Activated CD4-positive, alpha-beta T cell treated with anti-CD3 and anti-CD28 coated beads for 36 hours (primary cell): ENCODE data around the gene TEF. TPM values are rescaled to one million over a fixed set of nuclear protein-coding genes. Genes with fewer than 3 reads are reported as not detected.

Source experiments
- ATAC-seq: fragments of 200-7000 bp; cut with Tn5 transposase; one replicate; pipeline ENCODE4 v1.10.0; 2021; ENCODE audit warnings: mild to moderate bottlenecking, moderate library complexity
- CTCF ChIA-PET: fragments of 350-600 bp; sonication (Branson Sonifier 250); formaldehyde crosslinking; loops from one replicate; lab custom pipeline; 2021; ENCODE audit warnings: antibody characterized with exemption; lab: Charles Lee
- POLR2A ChIA-PET: fragments of 350-600 bp; sonication (Branson Sonifier 250); formaldehyde crosslinking; loops from one replicate; lab custom pipeline; 2021; ENCODE audit warnings: antibody characterized with exemption, inconsistent platforms; lab: Charles Lee
- DNase-seq: peaks from one replicate; pipeline ENCODE4 v3.0.0-alpha.2; 2020
- H3K27ac Mint-ChIP-seq: one replicate; pipeline ENCODE4 v1.8.0; 2021; ENCODE audit warnings: mixed read lengths
- H3K27me3 Mint-ChIP-seq: one replicate; pipeline ENCODE4 v1.8.0; 2021; ENCODE audit warnings: mixed read lengths
- H3K36me3 Mint-ChIP-seq: one replicate; pipeline ENCODE4 v1.8.0; 2021; ENCODE audit warnings: low read depth, mixed read lengths
- H3K4me1 Mint-ChIP-seq: one replicate; pipeline ENCODE4 v1.8.0; 2021; ENCODE audit warnings: mixed read lengths
- H3K4me3 Mint-ChIP-seq: one replicate; pipeline ENCODE4 v1.8.0; 2021; ENCODE audit warnings: mild to moderate bottlenecking, moderate library complexity, mixed read lengths
- H3K9me3 Mint-ChIP-seq: one replicate; pipeline ENCODE4 v1.8.0; 2021; ENCODE audit warnings: low read depth, mixed read lengths
- intact Hi-C, 2 experiments: fragments of 100-400 bp; cut with DNase I in 1 of 2; cut with micrococcal nuclease in 1 of 2; formaldehyde crosslinking; loops; one replicate each; pipeline versions ENCODE4 v1.14.2 to v1.15.1; 2022 to 2024; cut with DNase I, micrococcal nuclease
- total RNA-seq, 2 experiments: library from RNA; stranded (reverse); gene quantifications; one replicate each; pipeline ENCODE4 v1.2.3, GENCODE V29; 2021

TEF gene
- total RNA-seq, 2 experiments from 2014 or later = 1.7 to 2.2 TPM

- Mint-ChIP-seq H3K36me3 (peaks cover 19% of the 10 kb centered on the region), H3K4me1 (no peaks in the 10 kb centered on the region), H3K27ac (no peak overlapping the region), H3K9me3 (no peaks in the 10 kb centered on the region), H3K27me3 (no peaks in the 10 kb centered on the region), H3K4me3 (no peak overlapping the region)
- ChIA-PET POLR2A (no interaction called here), CTCF (no interaction called here)
- ATAC-seq (no peak), DNase-seq (no peak)
- intact Hi-C loops = no loop called here
Observed at GRCh38 chr22:41355895-41356294, 25.8 kb upstream of the TEF start.

GRCh38 chr22:41356430-41357028, 25.2 kb upstream of the TEF start:
- CTCF ChIA-PET = no interaction called here

GRCh38 chr22:41357191-41357590, 24.6 kb upstream of the TEF start:
- ChIA-PET POLR2A (interaction anchor here (0.6 kb wide), 1 partner anchor 19 kb away, joined by 5 read pairs; no protein-coding TSS in a partner anchor), CTCF (no interaction called here)
- Mint-ChIP-seq H3K4me1 (no peaks in the 10 kb centered on the region), H3K36me3 (peaks cover 14% of the 10 kb centered on the region), H3K27me3 (no peaks in the 10 kb centered on the region), H3K9me3 (no peaks in the 10 kb centered on the region), H3K4me3 (no peak overlapping the region), H3K27ac (no peak overlapping the region)
- DNase-seq = no peak
- no peak for ATAC-seq
- intact Hi-C loops = no loop called here

More at GRCh38 chr22:41356430-41357028, 25.2 kb upstream of the TEF start:
- Mint-ChIP-seq H3K36me3 (peaks cover 17% of the 10 kb centered on the region), H3K27ac (no peak overlapping the region), H3K27me3 (no peaks in the 10 kb centered on the region), H3K4me1 (no peaks in the 10 kb centered on the region), H3K9me3 (no peaks in the 10 kb centered on the region), H3K4me3 (no peak overlapping the region)
- ATAC-seq = no peak
- no peak for DNase-seq
- POLR2A ChIA-PET = no interaction called here
- intact Hi-C loops = no loop called here

- peaks cover 8% of the 10 kb centered on the region for H3K36me3 Mint-ChIP-seq
- H3K27ac Mint-ChIP-seq = no peak overlapping the region
- CTCF ChIA-PET = no interaction called here
- no peak for ATAC-seq
- no peaks in the 10 kb centered on the region for H3K4me1 Mint-ChIP-seq
- H3K4me3 Mint-ChIP-seq = no peak overlapping the region
- H3K9me3 Mint-ChIP-seq = no peaks in the 10 kb centered on the region
- H3K27me3 Mint-ChIP-seq = no peaks in the 10 kb centered on the region
- DNase-seq = no peak
- intact Hi-C loops = no loop called here
- POLR2A ChIA-PET = no interaction called here
Observed at GRCh38 chr22:41358927-41359326, 22.8 kb upstream of the TEF start.

GRCh38 chr22:41359376-41359775, 22.4 kb upstream of the TEF start:
- Mint-ChIP-seq H3K27me3 (no peaks in the 10 kb centered on the region), H3K4me1 (no peaks in the 10 kb centered on the region), H3K9me3 (no peaks in the 10 kb centered on the region), H3K36me3 (peaks cover 4% of the 10 kb centered on the region), H3K27ac (no peak overlapping the region), H3K4me3 (no peak overlapping the region)
- intact Hi-C loops = no loop called here
- DNase-seq = no peak
- ChIA-PET CTCF (no interaction called here), POLR2A (no interaction called here)
- ATAC-seq = no peak

- ATAC-seq (no peak), DNase-seq (no peak)
- POLR2A ChIA-PET = no interaction called here
- intact Hi-C loops = no loop called here
- Mint-ChIP-seq H3K27me3 (no peaks in the 10 kb centered on the region), H3K27ac (no peak overlapping the region), H3K36me3 (peaks cover 2% of the 10 kb centered on the region), H3K4me1 (no peaks in the 10 kb centered on the region), H3K4me3 (no peak overlapping the region), H3K9me3 (no peaks in the 10 kb centered on the region)
- CTCF ChIA-PET = interaction anchor here (0.8 kb wide), 1 partner anchor 122 kb away, joined by 3 read pairs; no protein-coding TSS in a partner anchor
Observed at GRCh38 chr22:41360126-41360525, 21.6 kb upstream of the TEF start.

- ChIA-PET CTCF (interaction anchor here (1.2 kb wide), 1 partner anchor 42 kb away, joined by 4 read pairs; no protein-coding TSS in a partner anchor), POLR2A (interaction anchor here (0.7 kb wide), 1 partner anchor 19 kb away, joined by 4 read pairs; no protein-coding TSS in a partner anchor)
Observed at GRCh38 chr22:41361716-41362310, 19.9 kb upstream of the TEF start.

GRCh38 chr22:41362615-41363014, 19.1 kb upstream of the TEF start:
- CTCF ChIA-PET = interaction anchor here (0.6 kb wide), 1 partner anchor 106 kb away, joined by 3 read pairs; the partner anchor contains the start of gene PHF5A
- ATAC-seq (no peak), DNase-seq (no peak)
- Mint-ChIP-seq H3K27ac (no peak overlapping the region), H3K4me1 (no peaks in the 10 kb centered on the region), H3K36me3 (no peaks in the 10 kb centered on the region), H3K27me3 (no peaks in the 10 kb centered on the region), H3K4me3 (no peak overlapping the region), H3K9me3 (no peaks in the 10 kb centered on the region)
- intact Hi-C loops = no loop called here
- POLR2A ChIA-PET = no interaction called here

More at GRCh38 chr22:41361716-41362310, 19.9 kb upstream of the TEF start:
- H3K9me3 Mint-ChIP-seq = no peaks in the 10 kb centered on the region
- intact Hi-C loops = no loop called here
- no peak overlapping the region for H3K4me3 Mint-ChIP-seq
- H3K36me3 Mint-ChIP-seq = peaks cover 2% of the 10 kb centered on the region
- no peaks in the 10 kb centered on the region for H3K27me3 Mint-ChIP-seq
- DNase-seq (no peak), ATAC-seq (no peak)
- no peaks in the 10 kb centered on the region for H3K4me1 Mint-ChIP-seq
- no peak overlapping the region for H3K27ac Mint-ChIP-seq

GRCh38 chr22:41364233-41364632, 17.5 kb upstream of the TEF start:
- H3K27ac Mint-ChIP-seq = no peak overlapping the region
- ATAC-seq = no peak
- H3K36me3 Mint-ChIP-seq = no peaks in the 10 kb centered on the region
- no peak for DNase-seq
- no peaks in the 10 kb centered on the region for H3K27me3 Mint-ChIP-seq
- no peak overlapping the region for H3K4me3 Mint-ChIP-seq
- no peaks in the 10 kb centered on the region for H3K9me3 Mint-ChIP-seq
- ChIA-PET CTCF (interaction anchor here (1.2 kb wide), 1 partner anchor 37 kb away, joined by 4 read pairs; no protein-coding TSS in a partner anchor), POLR2A (no interaction called here)
- no peaks in the 10 kb centered on the region for H3K4me1 Mint-ChIP-seq
- intact Hi-C loops = no loop called here

- H3K27ac Mint-ChIP-seq = no peak overlapping the region
- H3K4me1 Mint-ChIP-seq = no peaks in the 10 kb centered on the region
- ATAC-seq (no peak), DNase-seq (no peak)
- CTCF ChIA-PET = no interaction called here
- POLR2A ChIA-PET = no interaction called here
- no peak overlapping the region for H3K4me3 Mint-ChIP-seq
- intact Hi-C loops = no loop called here
- no peaks in the 10 kb centered on the region for H3K9me3 Mint-ChIP-seq
- no peaks in the 10 kb centered on the region for H3K27me3 Mint-ChIP-seq
- H3K36me3 Mint-ChIP-seq = no peaks in the 10 kb centered on the region
Observed at GRCh38 chr22:41364955-41365354, 16.8 kb upstream of the TEF start.

- no peak overlapping the region for H3K4me3 Mint-ChIP-seq
- no peaks in the 10 kb centered on the region for H3K4me1 Mint-ChIP-seq
- ATAC-seq = no peak
Observed at GRCh38 chr22:41365425-41365824, 16.3 kb upstream of the TEF start.

More at GRCh38 chr22:41365425-41365824, 16.3 kb upstream of the TEF start:
- Mint-ChIP-seq H3K27ac (no peak overlapping the region), H3K36me3 (no peaks in the 10 kb centered on the region), H3K9me3 (no peaks in the 10 kb centered on the region), H3K27me3 (no peaks in the 10 kb centered on the region)
- intact Hi-C loops = no loop called here
- no peak for DNase-seq
- CTCF ChIA-PET = no interaction called here
- POLR2A ChIA-PET = interaction anchor here (2.9 kb wide), 1 partner anchor 16 kb away, joined by 13 read pairs; the partner anchor contains the start of gene TEF
